ENCODE data around the gene S100A7A. TPM values are rescaled to one million over a fixed set of nuclear protein-coding genes. Genes with fewer than 3 reads are reported as not detected.

The S100A7A gene
- total and polyA plus RNA-seq, 2 of the 4 experiments (the other 2 are of a cell fraction) = not detected

DNA sequence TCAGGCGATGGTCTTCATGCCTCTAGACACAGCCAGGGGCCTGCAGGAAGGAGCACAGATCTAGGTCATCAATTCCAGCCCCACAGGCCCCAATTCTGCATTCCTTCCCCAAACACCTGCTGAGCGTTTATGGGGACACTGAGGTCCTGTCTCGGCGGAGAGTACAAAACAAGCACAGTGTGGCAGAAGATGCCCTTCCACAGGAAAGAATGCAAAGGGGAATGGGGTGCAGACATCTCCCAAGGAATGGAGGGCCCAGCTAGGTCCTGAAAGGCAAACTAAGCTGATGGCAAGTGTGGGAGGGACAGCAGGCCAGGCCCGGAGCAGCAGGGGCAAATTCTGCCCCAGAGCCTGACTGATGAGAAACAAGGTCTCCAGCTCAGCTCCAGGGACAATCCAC is 21.9 kb upstream of the S100A7A start:
- Histone ChIP-seq H3K9me1 (ENCODE audit: insufficient read depth, low read length) (no peaks in the 10 kb centered on the region), H3K56ac (ENCODE audit: extremely low read depth, insufficient read depth, low read length) (no peak overlapping the region), H3K27me3 (ENCODE audit: control insufficient read depth, insufficient read depth, low read length) (peaks cover 3% of the 10 kb centered on the region; the same call in 1 of the 2 replicates), H3K36me3 (ENCODE audit: control insufficient read depth, insufficient read depth, low read length) (no peaks in the 10 kb centered on the region), H3K4me1 (ENCODE audit: control insufficient read depth, insufficient read depth, low read length) (no peaks in the 10 kb centered on the region), H2AK5ac (ENCODE audit: low read depth, low read length) (no peak overlapping the region), H3K4me3 (ENCODE audit: insufficient read depth, low read depth, low read length) (no peak overlapping the region), H4K8ac (ENCODE audit: low read depth in 2 of 2, low read length in 2 of 2) (no peak overlapping the region), H3K23ac (ENCODE audit: low read depth, low read length) (no peak overlapping the region), H2AK9ac (replicated peaks; ENCODE audit: low read depth, low read length, poor library complexity) (no peak overlapping the region), H2BK20ac (ENCODE audit: low read depth, low read length) (no peak overlapping the region), H4K20me1 (ENCODE audit: insufficient read depth, low read length) (no peaks in the 10 kb centered on the region), H4K5ac (ENCODE audit: low read depth, low read length) (no peak overlapping the region), H3K14ac (replicated peaks; ENCODE audit: low read depth, low read length) (no peak overlapping the region), H3K4ac (ENCODE audit: low read depth, low read length) (no peak overlapping the region), H3K4me2 (ENCODE audit: low read depth, low read length) (no peak overlapping the region), H3K9ac (ENCODE audit: low read depth, low read length) (no peak overlapping the region), H4K91ac (ENCODE audit: insufficient read depth, low read depth, low read length) (no peak overlapping the region), H3K27ac (ENCODE audit: insufficient read depth, low read length) (no peak overlapping the region), H2AFZ (replicated peaks; ENCODE audit: low read length, poor library complexity) (no peak overlapping the region), H3K18ac (ENCODE audit: low read depth, low read length) (no peak overlapping the region), H2BK120ac (ENCODE audit: low read depth, low read length) (no peak overlapping the region), H3K79me1 (ENCODE audit: low read depth in 1 of 2, low read length in 2 of 2) (no peaks in the 10 kb centered on the region), H2BK5ac (ENCODE audit: low read depth, low read length, poor library complexity, severe bottlenecking) (no peak overlapping the region), H2BK15ac (ENCODE audit: low read depth, low read length) (no peak overlapping the region), H3K9me3 (ENCODE audit: control insufficient read depth, insufficient read depth, low read length) (no peaks in the 10 kb centered on the region)
- dilution Hi-C loops (cut with HindIII; ENCODE audit: low sequenced_read_pairs, unreplicated experiment) (no loop called here), intact Hi-C loops (cut with micrococcal nuclease) (no loop called here), in situ Hi-C loops (cut with MboI; ENCODE audit: low sequenced_read_pairs) (no loop called here)
- ATAC-seq (ENCODE audit: low read depth) (no peak), DNase-seq (no peak)
- WGBS, 2 experiments (ENCODE audit: extremely low coverage in 2 of 2, insufficient read length in 1 of 2) = 0% methylated on average over 1 of the region's 5 CpGs; no CpG with 5 or more reads in 1 of the 2 experiments
- ChIA-PET POLR2A (ENCODE audit: unreplicated experiment) (no interaction called here), CTCF (no interaction called here)
- BruUV-seq (replicated peaks) = no TSS peak
- TF ChIP-seq, protein P1, sequence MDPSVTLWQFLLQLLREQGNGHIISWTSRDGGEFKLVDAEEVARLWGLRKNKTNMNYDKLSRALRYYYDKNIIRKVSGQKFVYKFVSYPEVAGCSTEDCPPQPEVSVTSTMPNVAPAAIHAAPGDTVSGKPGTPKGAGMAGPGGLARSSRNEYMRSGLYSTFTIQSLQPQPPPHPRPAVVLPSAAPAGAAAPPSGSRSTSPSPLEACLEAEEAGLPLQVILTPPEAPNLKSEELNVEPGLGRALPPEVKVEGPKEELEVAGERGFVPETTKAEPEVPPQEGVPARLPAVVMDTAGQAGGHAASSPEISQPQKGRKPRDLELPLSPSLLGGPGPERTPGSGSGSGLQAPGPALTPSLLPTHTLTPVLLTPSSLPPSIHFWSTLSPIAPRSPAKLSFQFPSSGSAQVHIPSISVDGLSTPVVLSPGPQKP (IDR thresholded peaks at IDR 0.05; ENCODE audit: borderline replicate concordance, low read depth, low read length) = no peak
- no peak for TF ChIP-seq BHLHE40 (IDR thresholded peaks at IDR 0.05; ENCODE audit: low read depth, low read length)
- TF ChIP-seq, protein P2, sequence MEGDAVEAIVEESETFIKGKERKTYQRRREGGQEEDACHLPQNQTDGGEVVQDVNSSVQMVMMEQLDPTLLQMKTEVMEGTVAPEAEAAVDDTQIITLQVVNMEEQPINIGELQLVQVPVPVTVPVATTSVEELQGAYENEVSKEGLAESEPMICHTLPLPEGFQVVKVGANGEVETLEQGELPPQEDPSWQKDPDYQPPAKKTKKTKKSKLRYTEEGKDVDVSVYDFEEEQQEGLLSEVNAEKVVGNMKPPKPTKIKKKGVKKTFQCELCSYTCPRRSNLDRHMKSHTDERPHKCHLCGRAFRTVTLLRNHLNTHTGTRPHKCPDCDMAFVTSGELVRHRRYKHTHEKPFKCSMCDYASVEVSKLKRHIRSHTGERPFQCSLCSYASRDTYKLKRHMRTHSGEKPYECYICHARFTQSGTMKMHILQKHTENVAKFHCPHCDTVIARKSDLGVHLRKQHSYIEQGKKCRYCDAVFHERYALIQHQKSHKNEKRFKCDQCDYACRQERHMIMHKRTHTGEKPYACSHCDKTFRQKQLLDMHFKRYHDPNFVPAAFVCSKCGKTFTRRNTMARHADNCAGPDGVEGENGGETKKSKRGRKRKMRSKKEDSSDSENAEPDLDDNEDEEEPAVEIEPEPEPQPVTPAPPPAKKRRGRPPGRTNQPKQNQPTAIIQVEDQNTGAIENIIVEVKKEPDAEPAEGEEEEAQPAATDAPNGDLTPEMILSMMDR (conservative IDR thresholded peaks at IDR 0.05; ENCODE audit: low read depth, low read length) = no peak
- TF ChIP-seq CEBPB (IDR thresholded peaks at IDR 0.05; ENCODE audit: low read depth, low read length) = no peak
- no peak for TF ChIP-seq CHD1 (IDR thresholded peaks at IDR 0.05; ENCODE audit: low read depth, low read length)
- TF ChIP-seq MAFK (IDR thresholded peaks at IDR 0.05; ENCODE audit: low read depth, low read length) = no peak
- no peak for TF ChIP-seq RCOR1 (IDR thresholded peaks at IDR 0.05; ENCODE audit: insufficient replicate concordance, low read length)

All from IMR-90 (cell line).